ENCODE results near the gene ERAP2. TPM values are rescaled to one million over a fixed set of nuclear protein-coding genes. Genes with fewer than 3 reads are reported as not detected.
A peak's percentile ranks its signal among the peaks of the same experiment; 100 is the strongest.
"Not testable (repeated sequence)": the region's sequence is repeated elsewhere in the genome, so short reads cannot be mapped to it uniquely, and the experiment has no call there.

Gene ERAP2
- total RNA-seq, 1 donor from 2014 or later: 14.8 TPM

DNA sequence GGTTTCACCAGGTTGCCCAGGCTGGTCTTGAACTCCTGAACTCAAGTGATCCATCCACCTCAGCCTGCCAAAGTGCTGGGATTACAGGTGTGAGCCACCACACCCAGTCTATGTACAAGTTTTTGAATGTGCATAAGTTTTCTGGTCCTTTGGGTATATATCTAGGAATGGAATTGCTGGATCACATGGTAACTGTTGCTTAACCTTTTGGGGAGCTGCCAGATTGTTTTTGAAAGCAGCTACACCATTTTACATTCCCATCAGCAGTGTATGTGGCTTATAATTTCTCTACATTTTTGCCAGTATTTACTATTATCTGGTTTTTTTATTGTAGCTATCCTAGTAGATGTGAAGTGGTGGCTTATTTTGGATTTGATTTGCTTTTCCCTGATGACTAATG lies 50.7 kb downstream of the ERAP2 start:
- intact Hi-C loops (cut with DNase I): no loop called here
- no peak for DNase-seq (ENCODE audit: low spot score)
- no peak for ATAC-seq

DNA sequence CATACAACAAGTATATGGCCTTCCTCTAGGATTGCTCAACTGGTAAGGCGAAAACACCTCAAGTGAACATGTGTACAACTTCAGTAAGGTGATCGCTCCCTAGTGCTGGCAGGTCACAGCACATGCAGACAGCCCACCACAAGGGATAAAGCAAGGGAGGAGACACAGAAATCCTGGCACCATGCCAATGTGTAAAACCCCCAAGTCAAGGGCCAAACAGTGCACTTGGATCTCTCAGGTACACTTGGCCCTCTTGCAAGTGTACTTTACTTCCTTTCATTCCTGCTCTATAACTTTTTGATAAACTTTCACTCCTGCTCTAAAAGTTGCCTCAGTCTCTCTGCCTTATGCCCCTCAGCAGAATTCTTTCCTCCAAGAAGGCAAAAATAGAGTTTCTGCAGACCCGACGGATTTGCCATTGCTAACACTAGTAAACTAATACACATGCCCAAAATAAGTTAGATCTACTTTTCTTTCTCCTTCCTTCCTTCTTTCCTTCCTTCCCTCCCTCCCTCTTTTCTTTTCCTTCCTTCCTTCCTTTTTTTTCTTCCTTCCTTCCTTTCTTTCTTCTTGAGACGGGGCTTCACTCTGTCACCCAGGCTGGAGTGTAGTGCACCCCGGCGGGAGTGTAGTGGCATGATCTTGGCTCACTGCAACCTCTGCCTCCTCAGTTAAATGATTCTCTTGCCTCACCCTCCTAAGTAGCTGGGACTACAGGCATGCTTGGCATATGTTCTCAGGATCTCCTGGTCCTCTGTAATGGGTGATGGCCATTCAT lies 52.8 kb downstream of the ERAP2 start:
- no peak for DNase-seq (ENCODE audit: low spot score)
- intact Hi-C loops (cut with DNase I): no loop called here
- no peak for ATAC-seq

DNA sequence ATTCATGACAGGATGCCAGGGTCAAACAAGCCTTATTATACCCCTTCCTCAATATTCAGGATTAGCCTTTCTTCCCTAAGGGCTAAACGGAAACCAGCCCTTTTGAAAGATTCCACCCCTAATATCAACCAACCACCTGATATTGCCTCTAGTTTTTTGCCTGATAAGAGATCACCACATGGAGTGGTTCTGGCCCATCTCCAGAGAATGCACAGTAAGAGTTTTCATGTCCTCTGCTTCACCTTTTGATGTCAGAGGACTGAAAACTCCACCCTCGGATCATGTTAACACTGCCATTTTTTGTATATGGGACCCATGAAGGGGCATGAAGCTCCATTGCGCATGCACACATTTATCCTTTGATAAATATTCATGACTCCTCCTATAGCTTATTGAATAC lies 53.8 kb downstream of the ERAP2 start:
- intact Hi-C loops (cut with DNase I): no loop called here

DNA sequence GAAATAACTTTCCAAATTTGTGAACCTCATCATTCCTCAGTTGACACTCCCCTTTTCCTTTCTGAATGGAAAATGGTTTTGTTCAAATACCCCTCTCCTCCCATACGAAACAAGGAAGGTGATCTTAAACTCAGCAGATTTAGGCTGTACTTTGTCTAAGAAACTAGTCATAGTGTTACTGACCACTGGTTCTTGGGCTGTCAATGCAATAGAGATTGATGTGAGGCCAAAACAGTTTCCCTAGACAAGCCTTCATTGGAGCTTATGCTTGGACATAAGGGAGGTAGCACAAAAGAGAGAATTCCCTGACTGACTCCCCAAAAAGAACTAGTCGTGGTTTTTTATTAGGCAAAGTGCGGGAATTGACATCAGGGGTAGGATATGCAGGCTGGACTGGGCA lies 54.3 kb downstream of the ERAP2 start:
- DNase-seq (ENCODE audit: low spot score) (no peak), ATAC-seq (no peak)
- intact Hi-C loops (cut with DNase I): no loop called here

More for the DNA sequence above, 53.8 kb downstream of the ERAP2 start:
- DNase-seq (ENCODE audit: low spot score) (no peak), ATAC-seq (no peak)

DNA sequence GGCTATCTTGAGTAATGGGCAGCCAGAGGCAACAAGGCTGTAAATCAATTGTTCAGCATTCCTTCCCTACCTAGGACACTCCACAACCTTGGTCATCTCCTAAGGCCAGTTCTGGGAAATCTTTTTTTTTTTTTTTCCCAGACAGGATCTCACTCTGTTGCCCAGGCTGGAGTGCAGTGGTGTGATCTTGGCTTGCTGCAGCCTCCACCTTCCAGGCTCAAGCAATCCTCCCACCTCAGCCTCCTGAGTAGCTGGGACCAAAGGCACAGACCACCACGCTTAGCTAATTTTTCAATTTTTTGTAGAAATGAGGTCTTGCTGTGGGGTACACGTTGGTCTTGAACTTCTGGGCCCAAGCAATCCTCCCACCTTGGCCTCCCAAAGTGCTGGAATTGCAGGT lies 54.7 kb downstream of the ERAP2 start:
- ATAC-seq; DNase-seq (ENCODE audit: low spot score); intact Hi-C loops (cut with DNase I): not testable (repeated sequence)

DNA sequence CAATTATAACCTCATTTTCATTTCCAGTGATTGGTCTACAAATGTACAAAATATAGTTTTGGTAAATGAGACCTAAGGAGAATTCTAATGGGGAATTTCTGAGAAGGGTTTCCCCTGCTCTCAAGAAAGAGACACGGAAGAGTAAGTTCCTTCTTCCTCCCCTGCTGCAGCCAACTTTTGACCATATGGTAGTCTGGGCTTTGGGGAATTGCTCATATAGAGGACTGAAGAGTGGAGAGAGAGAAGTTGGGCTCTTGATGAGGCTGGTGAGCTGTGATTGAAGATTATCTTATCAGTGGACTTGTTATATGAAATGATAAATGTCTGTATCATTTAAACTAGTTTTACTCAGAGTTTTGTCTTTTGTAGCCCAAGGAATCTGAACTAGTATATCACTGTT lies 55.3 kb downstream of the ERAP2 start:
- no peak for ATAC-seq
- DNase-seq (ENCODE audit: low spot score): no peak
- intact Hi-C loops (cut with DNase I): no loop called here

DNA sequence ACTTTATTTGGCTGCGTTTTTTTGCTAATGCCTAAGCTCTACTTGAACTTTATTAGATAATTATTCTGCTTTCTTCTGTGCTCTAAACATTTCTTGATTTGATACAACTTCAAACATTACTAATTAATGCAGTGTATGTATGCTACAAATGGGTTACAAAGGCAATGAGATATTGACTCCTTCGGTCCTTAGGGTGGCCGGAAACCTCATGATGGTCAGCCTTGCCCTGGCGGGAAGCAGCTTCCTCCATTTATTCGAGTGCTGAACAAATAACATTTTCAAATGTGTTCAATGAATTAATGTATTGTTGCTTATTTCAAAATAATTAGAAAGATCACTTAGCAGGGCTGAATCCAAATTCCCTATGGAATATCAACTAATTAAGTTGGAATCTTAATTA lies 55.7 kb downstream of the ERAP2 start:
- intact Hi-C loops (cut with DNase I): no loop called here
- ATAC-seq: no peak
- no peak for DNase-seq (ENCODE audit: low spot score)

DNA sequence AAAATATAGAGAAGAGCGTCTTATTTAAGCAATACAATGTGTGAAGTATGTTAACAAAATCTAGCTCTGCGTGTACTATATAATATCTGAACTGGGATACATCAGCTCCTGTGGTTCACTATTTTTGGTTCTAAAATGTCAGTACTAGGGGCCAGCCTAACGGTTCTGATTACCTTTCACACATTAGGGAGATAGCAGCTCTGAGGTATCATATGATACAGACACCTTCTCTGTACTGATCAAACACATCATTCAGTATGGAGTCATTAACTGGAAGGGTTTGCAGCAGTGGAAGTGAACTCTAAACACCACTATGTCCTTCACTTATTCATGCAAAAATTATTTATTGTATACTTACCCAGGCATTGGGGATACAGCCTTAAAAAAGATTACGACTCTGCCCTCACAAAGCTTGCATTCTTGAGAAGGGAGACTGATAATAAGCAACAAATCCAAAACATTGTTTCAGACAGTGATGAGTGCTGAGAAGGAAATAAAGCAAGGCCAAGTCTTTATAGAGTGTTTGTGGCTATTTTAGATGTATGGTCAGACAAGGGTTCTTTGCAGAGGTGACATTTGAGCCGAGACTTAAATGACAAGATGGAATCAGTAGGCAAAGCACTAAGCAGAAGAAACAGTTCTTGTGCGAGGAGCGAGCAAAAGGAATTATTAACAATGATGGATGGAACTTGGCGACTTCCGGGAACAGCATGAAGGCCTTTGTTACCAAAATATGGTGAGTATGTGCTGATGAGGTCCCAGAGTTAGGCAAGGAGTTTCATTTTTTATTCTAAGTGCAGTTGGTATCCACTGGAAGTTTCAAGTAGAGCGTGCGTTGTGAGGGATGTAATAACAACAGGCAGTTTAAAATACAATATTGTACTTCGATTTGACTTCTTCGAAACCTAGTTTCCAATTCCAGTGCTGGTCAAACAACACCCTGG lies 57.7 kb downstream of the ERAP2 start:
- intact Hi-C loops (cut with DNase I): no loop called here
- no peak for ATAC-seq

DNA sequence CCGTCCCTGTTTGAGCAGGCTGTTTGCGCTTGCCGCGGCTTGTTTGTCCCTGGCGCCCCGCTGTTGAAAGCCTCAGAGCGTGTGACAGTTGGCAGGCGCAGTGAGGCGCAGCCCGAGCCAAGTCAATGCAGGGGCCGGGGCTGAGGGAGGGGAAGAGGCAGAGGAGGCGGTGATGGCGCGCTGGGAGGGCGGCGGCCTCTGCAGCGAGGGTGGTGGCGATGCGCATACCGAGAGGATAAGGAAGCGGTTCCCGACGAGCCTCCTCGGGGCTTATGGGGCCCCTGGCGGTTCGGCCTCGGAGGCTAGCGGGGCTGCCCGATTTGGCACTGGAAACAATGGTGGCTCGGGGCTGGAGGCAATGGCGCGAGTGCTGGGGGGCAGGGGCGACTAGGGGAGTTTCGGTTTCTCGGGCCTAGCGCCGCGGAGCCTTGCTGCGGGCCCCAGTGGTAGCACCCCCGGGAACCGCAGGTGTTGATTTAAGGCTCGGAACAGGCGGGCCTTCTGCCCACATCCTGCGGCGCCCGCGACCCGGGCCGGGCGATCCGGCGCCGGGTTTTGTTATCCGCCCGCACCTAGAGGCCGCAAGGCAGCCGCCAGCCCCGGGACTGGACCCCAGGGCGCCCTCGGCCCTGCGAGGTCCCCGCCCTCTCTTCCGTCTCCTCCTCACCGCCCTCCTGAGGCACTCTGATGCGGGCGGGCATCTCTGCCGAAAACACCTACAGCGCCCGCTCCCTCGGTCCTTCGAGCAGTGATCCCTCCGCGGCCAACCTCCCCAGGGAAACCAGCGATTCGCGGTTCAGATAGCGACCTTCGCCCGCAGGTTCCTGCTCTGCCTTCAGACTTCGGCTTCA lies 58.6 kb downstream of the ERAP2 start:
- ATAC-seq: peak; percentile 92
- intact Hi-C loops (cut with DNase I): no loop called here
- DNase-seq (ENCODE audit: low spot score): peak; percentile 92

More for the DNA sequence above, 57.7 kb downstream of the ERAP2 start:
- no peak for DNase-seq (ENCODE audit: low spot score)

DNA sequence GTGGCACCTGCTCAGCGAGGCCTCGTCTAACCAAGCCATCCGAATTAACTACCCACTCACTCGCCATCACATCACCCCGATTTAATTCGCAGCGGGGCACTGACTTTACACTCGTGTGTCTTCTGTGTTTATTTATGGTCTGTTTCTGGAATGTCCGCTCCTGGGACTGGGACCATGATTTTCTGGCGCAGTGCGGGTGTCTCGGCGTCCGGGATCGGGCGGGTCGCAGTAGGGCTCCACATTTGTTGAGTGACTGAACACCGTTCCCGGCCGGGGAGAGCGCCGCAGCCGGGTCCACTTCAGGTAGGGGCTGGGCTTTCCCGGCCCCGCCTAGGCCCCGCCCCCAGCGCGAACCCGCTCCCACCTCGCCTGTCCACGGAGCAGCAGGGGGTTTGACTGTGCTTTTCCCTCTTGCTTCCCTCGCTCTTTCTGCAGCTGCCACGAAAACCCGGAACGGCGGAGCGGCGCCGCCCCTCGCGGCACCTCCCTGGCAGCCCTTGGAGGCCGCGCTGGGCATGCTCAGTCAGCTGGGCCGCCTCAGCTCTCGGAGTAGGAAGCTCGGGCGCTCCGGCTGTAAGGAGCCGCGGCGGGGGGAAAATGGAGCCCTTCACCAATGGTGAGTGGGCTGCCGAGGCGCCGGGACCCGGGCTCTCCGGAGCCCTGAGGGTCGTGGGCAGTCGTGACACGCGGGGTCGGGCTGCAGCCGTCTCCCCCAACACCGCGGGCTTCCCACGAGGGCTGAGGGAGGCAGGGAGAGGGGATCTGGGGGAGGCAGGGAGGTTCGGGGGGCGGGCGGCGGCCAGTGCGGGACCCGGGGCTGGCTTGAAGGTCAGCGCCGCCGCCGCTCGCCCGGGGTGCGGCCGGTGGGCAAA lies 59.5 kb downstream of the ERAP2 start, which contains the start of gene LNPEP:
Gene LNPEP, plus strand, starts transcription at position 522 of the 872 bp plus-strand sequence. Its CDS starts 76 bp downstream, at position 598.
- intact Hi-C loops (cut with DNase I): no loop called here
- DNase-seq (ENCODE audit: low spot score): peak; percentile 97
- ATAC-seq: peak; percentile 96

DNA sequence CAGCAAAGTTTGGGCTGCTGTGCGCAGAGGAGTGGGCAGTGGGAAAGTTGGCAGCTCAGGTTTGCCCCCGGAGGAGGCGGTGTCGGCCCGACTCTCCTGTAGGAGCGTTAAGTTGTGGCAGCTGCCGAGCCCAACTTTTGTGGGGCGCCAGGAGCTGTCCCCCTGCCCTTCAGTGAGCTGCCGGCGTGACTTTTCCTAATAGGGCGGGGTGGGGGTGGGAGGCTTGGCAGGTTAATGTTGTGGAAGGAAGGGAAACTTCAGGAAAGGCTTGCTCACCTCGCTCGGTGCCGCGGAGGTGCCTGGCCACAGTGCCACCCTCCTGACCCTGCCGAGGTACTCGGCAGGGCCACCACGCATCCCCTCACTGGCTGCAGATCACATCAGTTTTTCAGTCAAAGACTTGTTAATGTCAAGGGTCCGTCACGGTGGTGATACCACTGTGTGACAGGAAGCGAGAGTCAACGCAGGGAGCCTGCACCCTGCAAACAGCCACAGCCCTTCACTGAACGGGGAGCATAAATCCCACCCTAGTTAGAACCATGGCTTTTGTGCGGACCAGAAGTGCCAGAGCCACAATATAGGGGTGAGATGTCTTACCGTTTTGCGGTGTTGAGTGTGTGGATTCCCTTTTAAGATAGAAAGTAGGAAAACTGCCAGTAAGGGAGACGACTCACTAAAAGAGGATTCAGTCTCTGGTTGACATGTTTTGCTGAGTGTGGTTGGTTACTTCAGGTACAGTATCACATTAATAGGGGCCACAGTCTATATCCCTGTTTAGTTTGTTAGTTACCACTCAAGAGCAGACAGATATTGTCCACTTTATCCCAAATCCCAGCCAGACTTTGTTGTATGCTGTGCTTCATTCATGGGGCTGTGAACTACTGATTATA lies 60.4 kb downstream of the ERAP2 start:
- peak; percentile 68 for DNase-seq (ENCODE audit: low spot score)
- intact Hi-C loops (cut with DNase I): no loop called here
- no peak for ATAC-seq

DNA sequence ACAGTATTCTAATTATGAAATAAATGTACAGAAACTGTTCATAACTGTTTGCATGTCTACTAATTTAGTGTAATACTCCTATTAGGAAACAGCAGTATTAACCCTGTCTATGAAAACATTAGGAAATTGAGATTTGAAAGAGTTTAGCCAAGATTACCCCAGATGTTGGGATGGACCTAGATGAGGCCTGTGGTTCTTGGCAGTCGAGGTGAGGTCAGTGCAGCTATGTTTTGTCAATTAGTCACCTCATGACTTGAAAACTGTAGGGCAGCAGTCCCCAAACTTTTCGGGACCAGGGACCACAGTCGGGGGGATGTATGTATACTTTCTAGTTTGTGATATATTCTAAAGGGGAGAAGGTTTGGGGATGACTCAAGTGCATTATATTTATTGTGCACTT lies 64.3 kb downstream of the ERAP2 start:
- DNase-seq (ENCODE audit: low spot score): no peak

DNA sequence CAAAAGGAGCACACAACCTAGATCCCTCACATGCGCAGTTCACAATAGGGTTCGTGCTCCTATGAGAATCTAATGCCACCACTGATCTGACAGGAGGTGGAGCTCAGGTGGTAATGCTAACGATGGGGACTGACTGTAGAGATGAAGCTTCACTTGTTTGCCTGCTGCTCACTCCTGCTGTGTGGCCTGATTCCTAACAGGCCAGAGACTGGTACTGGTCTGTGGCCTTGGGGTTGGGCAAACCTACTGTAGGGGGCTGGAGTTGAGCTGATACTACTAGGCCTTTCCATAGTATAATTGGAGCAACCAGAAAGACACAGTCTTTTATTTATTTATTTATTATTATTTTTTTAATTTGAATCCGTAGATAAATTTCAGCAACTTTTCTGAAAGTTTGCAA lies 64.8 kb downstream of the ERAP2 start:
- ATAC-seq: no peak
- DNase-seq (ENCODE audit: low spot score): no peak
- intact Hi-C loops (cut with DNase I): no loop called here

More for the DNA sequence above, 64.3 kb downstream of the ERAP2 start:
- intact Hi-C loops (cut with DNase I): no loop called here
- ATAC-seq: no peak

DNA sequence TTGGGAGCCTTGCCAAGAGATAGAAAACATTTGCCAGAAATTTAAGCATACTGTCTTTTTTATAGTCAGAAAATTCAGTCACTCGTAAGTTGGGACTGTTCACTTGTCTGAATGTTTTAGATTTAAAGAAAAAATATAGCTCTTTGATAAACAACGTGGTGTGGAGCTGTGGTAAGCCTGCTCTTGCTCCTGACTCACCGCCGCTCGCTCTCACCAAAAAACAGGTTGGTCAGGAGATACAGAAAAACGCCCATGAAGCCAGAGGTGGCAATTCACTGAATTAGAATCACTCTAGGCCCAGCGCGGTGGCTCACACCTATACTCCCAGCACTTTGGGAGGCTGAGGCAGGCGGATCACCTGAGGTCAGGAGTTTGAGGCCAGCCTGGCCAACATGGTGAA lies 65.8 kb downstream of the ERAP2 start:
- intact Hi-C loops (cut with DNase I): no loop called here
- ATAC-seq (no peak), DNase-seq (ENCODE audit: low spot score) (no peak)

DNA sequence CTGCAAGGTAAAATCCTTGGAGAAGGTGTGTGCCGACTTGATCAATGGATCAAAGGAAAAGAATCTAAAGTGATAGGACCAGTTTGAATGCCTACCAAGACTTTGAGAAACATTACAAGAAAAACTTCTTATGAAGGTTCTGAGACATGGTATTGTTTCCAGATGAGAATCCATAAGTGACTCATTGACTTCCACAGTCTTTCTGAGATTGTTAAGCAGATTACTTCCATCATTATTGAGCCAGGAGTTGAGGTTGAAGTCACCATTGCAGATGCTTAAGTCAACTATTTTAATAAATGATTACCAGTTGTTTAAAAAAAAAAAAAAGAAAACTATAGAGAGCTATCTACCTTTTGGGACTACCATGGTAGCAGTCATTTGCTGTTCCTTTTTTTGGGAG lies 66.6 kb downstream of the ERAP2 start:
- ATAC-seq (no peak), DNase-seq (ENCODE audit: low spot score) (no peak)
- intact Hi-C loops (cut with DNase I): no loop called here

DNA sequence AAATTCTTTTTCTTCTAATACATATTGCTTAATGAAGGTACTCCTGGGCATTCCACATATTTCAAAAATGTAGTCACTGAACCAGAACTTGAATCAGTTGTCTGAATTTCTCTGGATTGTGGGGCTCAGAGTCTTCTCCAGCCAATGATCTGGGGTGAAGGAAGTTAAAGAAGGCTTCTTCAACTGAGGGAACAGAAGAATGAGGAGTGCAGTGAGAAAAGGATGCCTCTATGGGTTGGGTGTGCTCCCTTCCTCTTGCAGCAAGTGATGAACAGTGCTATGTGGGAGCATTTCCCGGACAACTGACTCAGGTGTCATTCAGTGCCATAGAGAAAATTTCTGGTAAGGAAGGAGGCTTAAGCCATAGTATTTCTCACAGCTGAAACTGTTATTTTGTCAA lies 67.5 kb downstream of the ERAP2 start:
- intact Hi-C loops (cut with DNase I): no loop called here
- no peak for DNase-seq (ENCODE audit: low spot score)
- ATAC-seq: no peak

Data from sciatic nerve (tissue), 2 donors.